HCT116 (cell line): ENCODE results near the gene LRRTM4.

ENCODE experiments used
- CTCF ChIP-seq, 3 experiments: fragments of 200-600 bp in 1 of 3; sonication (generic) in 1 of 3; IDR thresholded peaks in 2 of 3; conservative IDR thresholded peaks in 1 of 3; 2 replicates each; pipeline ENCODE4 v1.5.1; 2012 to 2017; ENCODE audit warnings: low read depth in 2 of 3, low read length in 2 of 3, antibody characterized with exemption in 1 of 3, borderline replicate concordance in 1 of 3, control low read depth in 1 of 3, mild to moderate bottlenecking in 1 of 3, mixed read lengths in 1 of 3, mixed run types in 1 of 3, moderate library complexity in 1 of 3; ENCODE audit not compliant: insufficient read depth in 1 of 3
- EZH2 ChIP-seq: fragments of 200-600 bp; sonication (generic); IDR thresholded peaks from 2 replicates; pipeline ENCODE4 v1.6.1; 2017; ENCODE audit warnings: antibody characterized with exemption, mixed run types
- EZH2phosphoT487 ChIP-seq: fragments of 200-600 bp; IDR thresholded peaks from 2 replicates; pipeline ENCODE4 v1.6.1; 2018; ENCODE audit warnings: antibody characterized with exemption, borderline replicate concordance
- POLR2A ChIP-seq: IDR thresholded peaks from 2 replicates; pipeline ENCODE4 v1.7.0; 2011; ENCODE audit warnings: borderline replicate concordance; ENCODE audit not compliant: insufficient read depth, insufficient read length; ENCODE audit errors: extremely low read depth

- TF ChIP-seq EZH2phosphoT487: no peak
- no peak for TF ChIP-seq EZH2
- no peak for TF ChIP-seq CTCF (IDR thresholded peaks at IDR 0.05 in 2 of 3, conservative IDR thresholded peaks at IDR 0.05 in 1 of 3; ENCODE audit: borderline replicate concordance in 1 of 3, insufficient read depth in 1 of 3, low read depth in 2 of 3, low read length in 2 of 3)
- TF ChIP-seq POLR2A: no peak
Measured at GRCh38 chr2:77398970-77399600, 123.1 kb downstream of the LRRTM4 start.
